ENCODE data around the gene ATG7.

The ATG7 gene

GRCh38 chr3:11560746-11561145, 288.5 kb downstream of the ATG7 start:
- H3K4me3 ChIP-seq (ENCODE audit: low read depth, low read length), result no peak overlapping the region
- DNase-seq (ENCODE audit: low read depth), result no peak
- TF ChIP-seq CTCF (IDR thresholded peaks at IDR 0.05; ENCODE audit: insufficient read depth, low read depth, low read length, missing control alignments), result no peak

- DNase-seq (ENCODE audit: low read depth), result no peak
These were observed 290.2 kb downstream of the ATG7 start for GRCh38 chr3:11562277-11562881.

GRCh38 chr3:11563159-11563864, 291.1 kb downstream of the ATG7 start:
- H3K4me3 ChIP-seq (ENCODE audit: low read depth, low read length), result no peak overlapping the region
- DNase-seq (ENCODE audit: low read depth), result no peak
- no peak for TF ChIP-seq CTCF (IDR thresholded peaks at IDR 0.05; ENCODE audit: insufficient read depth, low read depth, low read length, missing control alignments)

More at GRCh38 chr3:11562277-11562881, 290.2 kb downstream of the ATG7 start:
- TF ChIP-seq CTCF (IDR thresholded peaks at IDR 0.05; ENCODE audit: insufficient read depth, low read depth, low read length, missing control alignments), result no peak
- no peak overlapping the region for H3K4me3 ChIP-seq (ENCODE audit: low read depth, low read length)

GRCh38 chr3:11563865-11564185, 291.6 kb downstream of the ATG7 start:
- no peak for TF ChIP-seq CTCF (IDR thresholded peaks at IDR 0.05; ENCODE audit: insufficient read depth, low read depth, low read length, missing control alignments)
- no peak overlapping the region for H3K4me3 ChIP-seq (ENCODE audit: low read depth, low read length)
- no peak for DNase-seq (ENCODE audit: low read depth)

GRCh38 chr3:11564577-11565001, 292.4 kb downstream of the ATG7 start:
- no peak overlapping the region for H3K4me3 ChIP-seq (ENCODE audit: low read depth, low read length)
- DNase-seq (ENCODE audit: low read depth), result no peak
- no peak for TF ChIP-seq CTCF (IDR thresholded peaks at IDR 0.05; ENCODE audit: insufficient read depth, low read depth, low read length, missing control alignments)

GRCh38 chr3:11565072-11565471, 292.9 kb downstream of the ATG7 start:
- no peak overlapping the region for H3K4me3 ChIP-seq (ENCODE audit: low read depth, low read length)
- TF ChIP-seq CTCF (IDR thresholded peaks at IDR 0.05; ENCODE audit: insufficient read depth, low read depth, low read length, missing control alignments), result no peak
- no peak for DNase-seq (ENCODE audit: low read depth)

- TF ChIP-seq CTCF (IDR thresholded peaks at IDR 0.05; ENCODE audit: insufficient read depth, low read depth, low read length, missing control alignments), result no peak
- no peak for DNase-seq (ENCODE audit: low read depth)
- H3K4me3 ChIP-seq (ENCODE audit: low read depth, low read length), result no peak overlapping the region
These were observed 293.3 kb downstream of the ATG7 start for GRCh38 chr3:11565492-11565891.
